ENCODE results near the gene RTBDN.

GRCh38 chr19:12793290-12794195, 40.8 kb downstream of the RTBDN start:
- TF ChIP-seq CTCF (IDR thresholded peaks at IDR 0.05) (peak in 2 of 6 experiments; percentile 1 to 16), POLR2A (IDR thresholded peaks at IDR 0.05) (peak; percentile 84 to 90)
